Measurements from ENCODE around the gene SLX4IP.

SLX4IP gene

DNA sequence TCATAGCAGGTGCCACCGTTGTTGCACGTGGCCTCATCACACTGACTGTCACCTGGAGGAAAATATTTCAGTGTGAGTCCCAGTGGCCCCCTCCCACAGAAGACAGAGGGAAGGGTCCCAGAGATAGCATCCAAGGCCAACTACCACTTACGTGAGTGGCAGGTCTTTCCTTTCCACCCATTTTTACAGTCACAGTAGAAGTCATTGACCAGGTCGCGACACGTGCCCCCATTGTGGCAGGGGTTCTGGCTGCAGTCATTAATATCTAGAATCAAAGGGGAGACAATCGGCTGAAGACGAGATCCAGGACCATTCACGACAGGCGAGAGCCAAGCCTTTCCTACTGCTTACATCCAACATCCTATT lies 210.1 kb downstream of the SLX4IP start:
- DNase-seq (ENCODE audit: low spot score) = no peak
- ChIA-PET CTCF (no interaction called here), POLR2A (ENCODE audit: low non-redundant PET) (no interaction called here)
- H3K27ac ChIP-seq = peak overlapping the region; percentile 60
- TF ChIP-seq, protein P1, sequence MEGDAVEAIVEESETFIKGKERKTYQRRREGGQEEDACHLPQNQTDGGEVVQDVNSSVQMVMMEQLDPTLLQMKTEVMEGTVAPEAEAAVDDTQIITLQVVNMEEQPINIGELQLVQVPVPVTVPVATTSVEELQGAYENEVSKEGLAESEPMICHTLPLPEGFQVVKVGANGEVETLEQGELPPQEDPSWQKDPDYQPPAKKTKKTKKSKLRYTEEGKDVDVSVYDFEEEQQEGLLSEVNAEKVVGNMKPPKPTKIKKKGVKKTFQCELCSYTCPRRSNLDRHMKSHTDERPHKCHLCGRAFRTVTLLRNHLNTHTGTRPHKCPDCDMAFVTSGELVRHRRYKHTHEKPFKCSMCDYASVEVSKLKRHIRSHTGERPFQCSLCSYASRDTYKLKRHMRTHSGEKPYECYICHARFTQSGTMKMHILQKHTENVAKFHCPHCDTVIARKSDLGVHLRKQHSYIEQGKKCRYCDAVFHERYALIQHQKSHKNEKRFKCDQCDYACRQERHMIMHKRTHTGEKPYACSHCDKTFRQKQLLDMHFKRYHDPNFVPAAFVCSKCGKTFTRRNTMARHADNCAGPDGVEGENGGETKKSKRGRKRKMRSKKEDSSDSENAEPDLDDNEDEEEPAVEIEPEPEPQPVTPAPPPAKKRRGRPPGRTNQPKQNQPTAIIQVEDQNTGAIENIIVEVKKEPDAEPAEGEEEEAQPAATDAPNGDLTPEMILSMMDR (conservative IDR thresholded peaks at IDR 0.05; ENCODE audit: low read depth) = no peak

DNA sequence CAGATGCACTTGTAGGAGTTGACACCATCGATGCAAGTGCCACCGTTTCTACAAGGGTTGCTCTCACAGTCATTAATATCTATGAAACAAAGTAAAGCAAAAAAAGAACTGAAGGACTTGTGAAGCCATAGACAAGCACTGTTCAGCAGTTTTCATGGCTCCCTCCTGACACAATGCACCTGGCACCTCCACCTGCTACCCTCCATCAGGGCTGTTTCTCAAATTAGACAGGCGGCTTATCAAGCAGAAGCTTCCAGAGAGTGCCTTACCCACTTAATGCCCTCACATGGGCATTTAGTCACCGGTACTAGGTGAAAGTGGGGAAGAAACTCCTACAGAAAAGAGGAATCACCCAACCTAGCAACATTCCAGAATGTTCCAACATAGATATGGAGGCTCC lies 210.9 kb downstream of the SLX4IP start:
- CTCF ChIA-PET = no interaction called here

DNA sequence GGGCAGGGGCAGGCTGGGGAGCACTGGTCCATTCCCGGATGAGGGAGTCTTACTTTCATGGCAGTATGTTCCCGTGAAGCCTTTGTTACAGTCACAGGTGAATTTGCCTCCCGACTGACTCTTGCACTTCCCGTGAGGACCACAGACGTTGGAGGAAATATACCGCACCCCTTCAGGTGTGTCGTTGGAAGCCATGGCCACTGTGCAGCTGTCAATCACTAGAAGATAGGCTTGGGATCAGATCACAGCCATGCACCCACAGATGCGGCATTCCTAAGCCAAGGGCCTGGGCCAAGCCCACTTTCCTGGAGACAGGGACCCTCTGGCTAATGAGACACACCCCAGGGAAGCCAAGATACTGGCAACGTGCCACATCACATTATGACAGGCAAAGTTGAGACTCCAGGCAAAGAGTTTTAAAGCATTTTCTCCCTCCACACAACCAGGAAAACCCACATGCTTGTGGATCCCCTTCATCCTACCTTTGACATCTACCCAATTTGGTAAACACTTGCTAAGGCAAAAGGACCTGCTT lies 211.8 kb downstream of the SLX4IP start:
- TF ChIP-seq, protein P1 (conservative IDR thresholded peaks at IDR 0.05; ENCODE audit: low read depth) = no peak
- ChIA-PET CTCF (no interaction called here), POLR2A (ENCODE audit: low non-redundant PET) (no interaction called here)
- H3K27ac ChIP-seq = peak overlapping the region; percentile 60
- DNase-seq (ENCODE audit: low spot score) = no peak

More for the DNA sequence above, 210.9 kb downstream of the SLX4IP start:
- DNase-seq (ENCODE audit: low spot score) = no peak
- POLR2A ChIA-PET (ENCODE audit: low non-redundant PET) = interaction anchor here (0.7 kb wide), 1 partner anchor 18 kb away, joined by 3 read pairs; no protein-coding TSS in a partner anchor
- TF ChIP-seq, protein P1 (conservative IDR thresholded peaks at IDR 0.05; ENCODE audit: low read depth) = no peak
- peak overlapping the region; percentile 60 for H3K27ac ChIP-seq

DNA sequence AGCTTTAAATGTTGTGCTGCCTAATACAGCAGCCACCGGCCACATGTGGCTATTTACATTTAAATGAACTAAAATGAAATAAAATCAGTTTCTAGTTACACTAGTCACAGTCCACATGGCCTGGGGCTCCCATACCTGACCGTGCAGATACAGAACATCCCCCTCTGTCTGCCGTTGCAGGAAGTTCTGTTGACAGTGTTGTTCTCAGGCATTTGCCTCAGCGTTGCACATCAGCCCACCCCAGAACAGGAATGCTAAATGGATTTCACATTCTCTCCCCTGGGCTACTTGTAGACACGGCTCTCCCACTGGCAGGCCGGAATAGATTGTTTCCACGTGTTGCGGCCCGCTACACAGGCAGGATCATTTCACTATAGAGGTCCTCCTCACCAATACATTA lies 212.4 kb downstream of the SLX4IP start:
- peak overlapping the region; percentile 60 for H3K27ac ChIP-seq
- DNase-seq (ENCODE audit: low spot score) = no peak
- ChIA-PET POLR2A (ENCODE audit: low non-redundant PET) (no interaction called here), CTCF (no interaction called here)
- TF ChIP-seq, protein P1 (conservative IDR thresholded peaks at IDR 0.05; ENCODE audit: low read depth) = no peak

DNA sequence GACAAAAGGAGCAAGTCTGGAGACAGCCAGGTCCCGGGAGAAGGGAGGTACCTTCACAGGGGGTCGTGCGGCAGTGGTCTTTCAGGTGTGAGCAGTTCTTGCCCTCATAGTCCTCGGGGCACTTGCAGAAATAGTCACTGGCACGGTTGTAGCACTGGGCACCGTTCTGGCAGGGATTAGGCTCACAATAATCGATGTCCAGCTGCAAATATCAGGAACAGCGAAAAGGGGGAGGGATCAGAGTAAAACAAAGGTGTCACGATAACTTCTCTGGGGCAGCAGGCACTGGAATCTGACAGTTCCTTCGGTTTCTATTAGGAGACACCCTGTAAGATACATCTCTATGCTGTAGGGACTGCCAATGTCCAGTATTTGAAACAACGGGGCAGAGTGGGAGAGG lies 212.8 kb downstream of the SLX4IP start:
- CTCF ChIA-PET = no interaction called here
- no peak for DNase-seq (ENCODE audit: low spot score)
- peak overlapping the region; percentile 60 for H3K27ac ChIP-seq
- TF ChIP-seq, protein P1 (conservative IDR thresholded peaks at IDR 0.05; ENCODE audit: low read depth) = no peak
- POLR2A ChIA-PET (ENCODE audit: low non-redundant PET) = no interaction called here

GRCh38 chr20:10648651-10649050 lies 213.5 kb downstream of the SLX4IP start:
- ChIA-PET POLR2A (ENCODE audit: low non-redundant PET) (no interaction called here), CTCF (interaction anchor here (0.7 kb wide), 2 partner anchors 176 to 223 kb away, joined by 3 to 5 read pairs; no protein-coding TSS in a partner anchor)
- TF ChIP-seq, protein P1 (conservative IDR thresholded peaks at IDR 0.05; ENCODE audit: low read depth) = no peak
- H3K27ac ChIP-seq = no peak overlapping the region
- no peak for DNase-seq (ENCODE audit: low spot score)
